SK-N-MC (cell line): ENCODE measurements around the gene EPHA3.

Experiments used
- EZH2 ChIP-seq: fragments of 200-600 bp; sonication (generic); IDR thresholded peaks from one replicate; pipeline ENCODE4 v1.6.1; 2017; ENCODE audit warnings: antibody characterized with exemption
- POLR2AphosphoS5 ChIP-seq: IDR thresholded peaks from 2 replicates; pipeline ENCODE4 v1.6.1; 2012; ENCODE audit warnings: mild to moderate bottlenecking, low read depth, low read length, borderline replicate concordance

DNA sequence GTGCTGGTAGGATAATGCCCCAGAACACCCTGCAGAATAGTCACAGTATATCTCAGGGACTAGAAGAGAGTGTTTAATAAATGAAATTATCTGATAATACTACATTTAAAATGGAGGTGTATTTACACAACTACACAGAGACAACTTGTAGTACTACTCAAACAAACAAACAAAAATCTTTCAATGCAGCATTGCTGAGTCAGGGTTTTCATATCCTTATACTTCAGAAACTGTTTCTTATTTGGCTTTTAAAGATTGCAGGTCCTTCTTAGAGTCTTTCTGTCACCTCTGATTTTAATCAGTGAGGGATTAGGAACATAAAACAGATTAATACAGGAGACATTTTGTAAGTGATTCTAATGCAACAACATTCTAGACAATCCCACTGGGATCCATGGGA is 57.4 kb downstream of the EPHA3 start:
- TF ChIP-seq EZH2 (no peak), POLR2AphosphoS5 (no peak)
